ENCODE data around the gene WDR1.

WDR1 gene

DNA sequence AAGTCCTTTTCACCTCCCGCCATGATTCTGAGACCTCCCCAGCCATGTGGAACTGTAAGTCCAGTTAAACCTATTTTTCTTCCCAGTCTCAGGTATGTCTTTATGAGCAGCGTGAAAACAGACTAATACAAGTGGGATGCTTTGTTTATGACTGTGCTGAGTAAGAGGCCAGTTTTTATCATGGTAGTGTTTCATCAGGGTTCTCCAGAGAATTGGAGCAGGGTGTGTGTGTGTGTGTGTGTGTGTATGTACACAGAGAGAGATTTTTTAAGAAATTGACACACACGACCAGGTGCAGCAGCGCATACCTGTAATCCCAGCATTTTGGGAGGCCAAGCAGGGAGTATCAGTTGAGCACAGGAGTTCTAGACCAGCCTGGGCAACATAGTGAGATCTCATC is 60.7 kb downstream of the WDR1 start:
- no peaks in the 10 kb centered on the region for H3K27me3 ChIP-seq (ENCODE audit: low read depth, low read length)
- no peaks in the 10 kb centered on the region for H3K79me2 ChIP-seq (ENCODE audit: low read length)
- TF ChIP-seq CTCF (IDR thresholded peaks at IDR 0.05; ENCODE audit: low read depth, low read length) (no peak), EZH2phosphoT487 (IDR thresholded peaks at IDR 0.05; ENCODE audit: low read depth) (no peak)

GRCh38 chr4:10054571-10055041 is 62.0 kb downstream of the WDR1 start:
- no peak overlapping the region for H3K27ac ChIP-seq (ENCODE audit: low read length)
- H2AFZ ChIP-seq (ENCODE audit: low read depth, low read length): no peak overlapping the region
- no peak for TF ChIP-seq CTCF (IDR thresholded peaks at IDR 0.05; ENCODE audit: low read depth, low read length)
- no peak for TF ChIP-seq EZH2phosphoT487 (IDR thresholded peaks at IDR 0.05; ENCODE audit: low read depth)
- no peaks in the 10 kb centered on the region for H3K9me3 ChIP-seq (ENCODE audit: insufficient read depth, low read length)
- H4K20me1 ChIP-seq (ENCODE audit: insufficient read depth, low read length): no peaks in the 10 kb centered on the region
- H3K4me3 ChIP-seq (ENCODE audit: low read length): no peak overlapping the region
- H3K4me1 ChIP-seq (ENCODE audit: low read length): no peaks in the 10 kb centered on the region
- no peaks in the 10 kb centered on the region for H3K36me3 ChIP-seq (replicated peaks; ENCODE audit: low read depth, low read length)
- no peak overlapping the region for H3K4me2 ChIP-seq (ENCODE audit: low read length)
- H3K27me3 ChIP-seq (ENCODE audit: low read depth, low read length): no peaks in the 10 kb centered on the region
- no peaks in the 10 kb centered on the region for H3K79me2 ChIP-seq (ENCODE audit: low read length)
- H3K9ac ChIP-seq (ENCODE audit: low read length): no peak overlapping the region

More for the DNA sequence above, 60.7 kb downstream of the WDR1 start:
- H4K20me1 ChIP-seq (ENCODE audit: insufficient read depth, low read length): no peaks in the 10 kb centered on the region
- H2AFZ ChIP-seq (ENCODE audit: low read depth, low read length): no peak overlapping the region
- no peak overlapping the region for H3K9ac ChIP-seq (ENCODE audit: low read length)
- H3K36me3 ChIP-seq (replicated peaks; ENCODE audit: low read depth, low read length): no peaks in the 10 kb centered on the region
- H3K4me1 ChIP-seq (ENCODE audit: low read length): no peaks in the 10 kb centered on the region
- H3K27ac ChIP-seq (ENCODE audit: low read length): no peak overlapping the region
- H3K4me2 ChIP-seq (ENCODE audit: low read length): no peak overlapping the region
- H3K4me3 ChIP-seq (ENCODE audit: low read length): no peak overlapping the region
- no peaks in the 10 kb centered on the region for H3K9me3 ChIP-seq (ENCODE audit: insufficient read depth, low read length)

GRCh38 chr4:10053635-10054453 is 62.8 kb downstream of the WDR1 start:
- Histone ChIP-seq H3K9ac (ENCODE audit: low read length) (no peak overlapping the region), H3K79me2 (ENCODE audit: low read length) (no peaks in the 10 kb centered on the region), H2AFZ (ENCODE audit: low read depth, low read length) (no peak overlapping the region), H3K9me3 (ENCODE audit: insufficient read depth, low read length) (no peaks in the 10 kb centered on the region), H3K4me1 (ENCODE audit: low read length) (no peaks in the 10 kb centered on the region), H3K27me3 (ENCODE audit: low read depth, low read length) (no peaks in the 10 kb centered on the region), H3K4me3 (ENCODE audit: low read length) (no peak overlapping the region), H3K27ac (ENCODE audit: low read length) (no peak overlapping the region), H3K36me3 (replicated peaks; ENCODE audit: low read depth, low read length) (no peaks in the 10 kb centered on the region), H4K20me1 (ENCODE audit: insufficient read depth, low read length) (no peaks in the 10 kb centered on the region), H3K4me2 (ENCODE audit: low read length) (no peak overlapping the region)
- TF ChIP-seq CTCF (IDR thresholded peaks at IDR 0.05; ENCODE audit: low read depth, low read length) (no peak), EZH2phosphoT487 (IDR thresholded peaks at IDR 0.05; ENCODE audit: low read depth) (no peak)

- Histone ChIP-seq H3K9me3 (ENCODE audit: insufficient read depth, low read length) (no peaks in the 10 kb centered on the region), H3K4me1 (ENCODE audit: low read length) (no peaks in the 10 kb centered on the region), H4K20me1 (ENCODE audit: insufficient read depth, low read length) (no peaks in the 10 kb centered on the region), H3K36me3 (replicated peaks; ENCODE audit: low read depth, low read length) (no peaks in the 10 kb centered on the region), H2AFZ (ENCODE audit: low read depth, low read length) (no peak overlapping the region), H3K27ac (ENCODE audit: low read length) (no peak overlapping the region), H3K27me3 (ENCODE audit: low read depth, low read length) (no peaks in the 10 kb centered on the region), H3K9ac (ENCODE audit: low read length) (no peak overlapping the region), H3K4me3 (ENCODE audit: low read length) (no peak overlapping the region), H3K4me2 (ENCODE audit: low read length) (no peak overlapping the region), H3K79me2 (ENCODE audit: low read length) (no peaks in the 10 kb centered on the region)
- TF ChIP-seq EZH2phosphoT487 (IDR thresholded peaks at IDR 0.05; ENCODE audit: low read depth) (no peak), CTCF (IDR thresholded peaks at IDR 0.05; ENCODE audit: low read depth, low read length) (no peak)
Measured at GRCh38 chr4:10051517-10052135, 65.0 kb downstream of the WDR1 start.
